Fibroblast of gingiva (primary cell): ENCODE data around the gene ISLR.

Source experiments
- DNase-seq: peaks from one replicate; pipeline ENCODE4 v3.0.0-alpha.2; 2011; ENCODE audit warnings: low read depth

Gene ISLR

DNA sequence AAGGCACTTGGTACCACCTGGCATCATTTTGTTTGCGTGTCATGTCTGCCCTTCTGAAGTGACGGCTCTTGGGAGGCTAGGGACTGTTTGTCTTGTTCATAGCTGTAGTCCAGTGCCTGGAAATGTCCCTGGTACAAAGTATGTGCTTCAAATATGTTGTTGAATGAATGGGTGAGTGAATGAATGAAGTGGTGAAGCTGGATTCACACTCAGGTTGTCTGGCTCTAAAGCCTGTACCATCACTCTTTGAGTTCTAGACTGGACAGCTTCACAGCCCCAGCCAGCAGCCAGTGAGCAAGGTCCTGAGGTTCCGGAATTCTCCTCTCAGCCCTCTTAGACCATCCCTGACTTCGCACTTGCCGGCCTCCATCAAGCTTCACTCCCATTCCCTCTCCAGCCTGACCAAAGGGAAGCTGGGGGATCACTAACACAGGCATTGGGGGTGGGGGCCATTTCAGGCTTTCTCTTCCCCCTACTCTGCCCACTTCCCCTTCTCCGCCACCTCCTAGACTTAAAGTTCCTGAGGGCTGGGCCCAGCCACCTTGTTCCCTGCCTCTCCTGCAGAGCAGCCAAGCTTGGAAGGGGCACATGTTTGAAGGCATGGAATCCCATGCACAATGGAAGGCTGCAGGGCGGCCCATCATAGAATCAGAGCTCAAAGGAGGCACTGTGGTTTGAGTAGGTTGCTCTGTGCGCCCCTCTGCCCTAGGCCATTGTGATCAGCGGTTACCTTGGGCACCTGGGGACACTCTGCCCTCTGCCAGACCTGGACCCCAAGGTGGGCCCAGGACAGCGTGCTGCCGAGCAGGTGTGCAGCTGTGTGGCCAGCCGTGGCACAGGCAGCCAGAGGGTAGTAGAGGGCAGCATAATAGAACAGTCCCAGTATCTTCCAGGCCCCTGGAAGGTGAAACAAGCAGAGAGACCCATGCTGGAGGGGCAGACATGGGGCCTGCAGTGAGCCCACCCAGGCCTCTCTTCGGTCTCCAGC lies 21.4 kb downstream of the ISLR start:
- DNase-seq, result no peak

DNA sequence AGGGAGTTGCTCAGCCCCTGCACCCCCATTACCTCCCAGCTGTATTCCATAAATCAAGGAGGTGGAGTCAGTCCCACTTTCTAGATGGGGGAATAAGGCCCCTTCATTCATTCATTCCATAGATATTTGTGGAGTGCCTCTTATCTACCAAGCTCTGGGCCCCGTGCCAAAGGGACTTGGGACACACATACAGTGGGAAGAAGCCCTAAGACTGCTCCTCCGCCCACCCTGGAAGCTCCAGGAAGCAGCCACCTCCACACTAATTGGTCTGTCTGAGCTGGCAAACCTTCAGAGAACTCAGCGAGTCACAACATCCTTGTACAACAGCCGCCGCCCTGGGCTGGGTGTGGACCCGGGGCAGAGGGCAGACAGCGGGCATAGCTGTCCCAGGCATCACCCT lies 22.7 kb downstream of the ISLR start:
- no peak for DNase-seq

DNA sequence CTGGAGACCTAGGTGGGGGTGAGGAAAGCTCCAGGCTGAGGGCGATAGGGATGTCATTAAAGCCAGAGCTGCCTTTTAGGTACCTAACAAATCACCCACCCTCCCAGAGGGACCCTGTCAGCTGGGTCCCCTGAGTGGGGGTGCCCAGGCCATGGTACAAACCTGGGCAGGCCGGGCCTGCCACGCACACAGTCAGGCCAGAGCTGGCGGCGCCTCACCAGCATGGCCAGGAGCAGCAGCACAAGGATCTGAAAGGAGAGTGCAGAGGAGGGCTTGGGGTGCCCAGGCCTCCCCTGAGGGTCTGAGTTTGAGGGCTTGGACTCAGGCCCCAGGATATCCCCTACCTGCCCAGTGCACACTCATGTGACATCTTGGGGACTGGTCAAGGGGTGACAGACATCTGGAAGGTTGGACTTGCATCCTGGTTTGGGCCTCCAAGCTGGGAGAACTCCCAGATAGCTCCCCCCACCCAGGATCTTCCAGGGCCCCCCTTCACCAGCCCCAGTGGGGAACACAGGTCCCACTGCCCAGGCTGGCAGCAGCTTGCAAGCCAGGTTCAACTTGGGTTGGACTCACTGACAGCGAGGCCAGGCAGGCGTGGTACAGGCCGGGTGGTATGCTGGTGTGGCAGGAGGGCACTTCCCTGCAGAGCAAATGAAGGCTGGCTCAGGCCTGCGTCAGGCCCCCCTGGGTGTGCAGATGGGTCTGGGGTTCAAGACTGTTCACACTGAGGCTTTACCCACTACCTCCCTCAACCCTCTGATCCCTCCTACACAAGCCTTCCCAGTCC lies 23.9 kb downstream of the ISLR start:
- no peak for DNase-seq

DNA sequence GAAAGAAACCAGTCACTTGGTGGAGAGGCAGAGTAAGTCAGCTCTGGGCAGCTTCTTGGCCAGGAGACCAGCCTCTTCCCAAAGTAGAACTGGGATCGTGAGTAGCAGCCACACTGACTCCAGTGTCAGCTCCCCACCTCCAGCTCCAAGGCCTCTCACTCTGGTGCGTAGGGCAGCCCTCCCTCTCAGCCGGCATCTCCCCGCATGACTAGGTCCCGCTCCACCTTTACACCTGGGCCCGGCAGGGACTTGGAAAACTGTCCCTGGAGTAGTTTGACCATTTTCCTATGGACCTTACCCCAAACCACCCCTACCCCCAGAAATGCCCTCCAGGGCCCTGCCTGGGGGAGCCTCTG lies 25.8 kb downstream of the ISLR start:
- DNase-seq, result no peak

DNA sequence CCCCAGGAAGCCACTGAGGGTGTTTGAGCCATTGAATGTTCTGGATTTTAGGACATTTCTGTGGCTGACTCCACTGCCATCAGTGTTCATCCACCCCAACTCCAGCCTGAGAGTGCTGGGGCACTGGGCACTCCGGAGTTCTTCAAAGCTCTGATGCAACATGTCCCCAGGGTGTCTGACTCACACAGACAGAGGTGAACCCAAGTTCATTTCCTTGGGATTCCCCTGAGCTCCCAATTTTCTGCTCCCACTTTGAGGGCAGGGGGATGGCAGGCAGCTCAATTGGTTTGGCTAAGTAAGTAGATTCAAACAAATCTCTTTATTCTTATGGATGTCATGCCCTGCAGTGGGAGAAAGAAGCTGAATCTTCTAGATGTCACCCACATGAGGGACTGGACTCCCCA lies 26.9 kb downstream of the ISLR start:
- DNase-seq, result peak; percentile 71

DNA sequence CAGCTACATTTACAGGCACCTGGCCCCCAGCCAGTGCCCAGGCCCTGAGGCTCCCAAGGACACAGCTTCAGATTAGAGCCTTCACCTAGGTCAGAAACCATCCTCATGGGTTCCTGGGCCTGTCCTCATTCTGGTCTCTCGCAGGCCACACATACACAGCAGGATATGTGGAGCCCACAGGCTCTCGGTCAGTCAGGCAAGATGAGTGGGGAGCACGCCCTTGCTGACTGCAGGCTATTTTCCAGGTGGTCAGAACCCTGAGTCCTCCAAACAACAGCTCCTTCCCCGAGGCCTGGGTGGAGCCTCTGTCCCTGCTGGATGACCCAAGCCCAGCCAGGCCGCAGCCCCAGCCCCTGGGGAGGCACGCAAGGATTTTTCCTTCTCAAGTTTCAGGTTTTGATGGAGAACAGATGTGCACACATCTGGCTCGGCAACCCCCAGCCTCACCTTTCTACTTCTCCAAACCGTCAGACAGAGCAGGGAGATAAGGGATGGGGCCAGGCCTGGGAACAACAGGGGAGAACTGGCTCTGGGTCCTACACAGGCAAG lies 27.4 kb downstream of the ISLR start:
- DNase-seq, result peak; percentile 52

DNA sequence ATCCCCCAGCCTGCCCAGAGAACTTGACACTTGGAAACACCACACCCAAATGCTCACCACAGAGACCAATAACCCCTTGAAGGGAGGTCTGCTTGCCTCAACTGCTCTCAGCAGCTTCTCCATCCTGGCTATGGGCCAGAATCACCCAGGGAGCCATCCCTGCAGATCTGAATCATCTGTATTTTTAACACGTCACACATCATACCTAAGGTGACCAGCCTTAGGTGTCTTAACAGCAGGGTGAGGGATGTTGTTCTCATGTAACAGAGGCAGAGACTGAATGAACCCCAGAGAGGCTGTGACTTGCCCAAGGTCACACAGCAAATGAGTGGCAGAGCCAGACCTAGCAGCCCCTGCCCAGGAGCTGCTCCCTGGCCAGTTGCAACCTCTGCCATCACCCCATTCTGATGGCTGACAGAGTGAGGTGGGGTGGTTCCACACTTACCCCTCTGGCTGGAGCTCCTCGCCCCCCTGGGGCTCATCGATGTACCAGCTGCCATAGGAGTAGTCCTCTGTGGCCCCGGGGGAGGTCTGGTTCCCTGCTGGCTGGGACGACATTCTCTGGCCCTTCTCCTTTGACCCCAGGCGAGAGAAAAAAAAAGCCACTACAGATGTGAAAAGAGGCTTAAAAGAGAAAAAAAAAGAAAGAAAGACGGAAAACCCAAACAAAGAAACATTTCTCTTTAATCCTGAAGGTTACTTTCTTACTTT lies 28.4 kb downstream of the ISLR start:
- no peak for DNase-seq

DNA sequence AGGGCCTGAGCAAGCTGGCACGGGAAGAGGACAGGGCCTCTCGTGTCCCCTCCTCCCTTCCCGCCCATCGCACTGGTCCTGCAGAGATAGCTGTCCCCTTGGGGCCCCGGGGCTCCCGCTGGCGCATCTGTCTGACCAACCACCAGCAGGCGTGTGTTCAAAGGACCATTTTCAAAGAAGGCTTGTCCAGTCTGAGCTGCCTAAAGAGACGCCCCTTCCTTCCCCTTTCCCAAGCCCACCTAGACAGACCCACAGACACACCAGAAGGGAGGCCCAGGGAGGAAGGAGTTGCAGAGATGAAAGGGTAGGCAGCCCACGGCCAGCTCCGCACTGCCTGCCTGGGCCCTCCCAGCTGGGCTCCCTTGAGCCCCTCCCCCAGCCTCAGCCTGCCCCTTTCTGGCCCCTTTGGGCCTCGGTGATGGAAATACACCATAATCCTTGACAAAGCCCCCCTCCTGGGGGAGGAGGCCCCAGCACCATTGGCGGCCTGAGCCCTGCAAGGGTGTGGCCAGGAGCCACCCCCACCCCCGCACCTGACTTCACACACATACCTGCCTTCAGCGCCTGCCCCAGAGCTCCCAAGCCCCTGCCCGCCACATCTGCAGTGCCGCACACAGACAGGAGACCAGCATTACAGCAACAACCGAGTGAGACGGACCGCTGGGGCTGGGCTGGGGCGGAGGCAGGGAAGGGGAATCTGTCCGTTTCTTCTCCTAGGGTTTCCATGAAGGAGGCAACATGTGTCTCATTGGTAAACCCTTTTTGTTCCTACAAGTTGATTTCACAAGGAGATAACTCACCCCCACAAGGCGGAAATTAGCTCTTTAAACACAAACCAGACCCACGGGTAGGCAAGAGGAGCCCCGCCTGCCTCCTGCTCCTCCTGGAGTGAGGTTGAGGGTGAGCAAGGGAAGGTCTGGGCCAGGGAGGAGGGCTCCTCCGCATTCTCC lies 29.2 kb downstream of the ISLR start, which contains the start of gene STRA6:
Gene STRA6 (minus strand): TSS at position 336 of the 950 bp plus-strand sequence. CDS start 520 bp downstream, outside the sequence.
- no peak for DNase-seq

DNA sequence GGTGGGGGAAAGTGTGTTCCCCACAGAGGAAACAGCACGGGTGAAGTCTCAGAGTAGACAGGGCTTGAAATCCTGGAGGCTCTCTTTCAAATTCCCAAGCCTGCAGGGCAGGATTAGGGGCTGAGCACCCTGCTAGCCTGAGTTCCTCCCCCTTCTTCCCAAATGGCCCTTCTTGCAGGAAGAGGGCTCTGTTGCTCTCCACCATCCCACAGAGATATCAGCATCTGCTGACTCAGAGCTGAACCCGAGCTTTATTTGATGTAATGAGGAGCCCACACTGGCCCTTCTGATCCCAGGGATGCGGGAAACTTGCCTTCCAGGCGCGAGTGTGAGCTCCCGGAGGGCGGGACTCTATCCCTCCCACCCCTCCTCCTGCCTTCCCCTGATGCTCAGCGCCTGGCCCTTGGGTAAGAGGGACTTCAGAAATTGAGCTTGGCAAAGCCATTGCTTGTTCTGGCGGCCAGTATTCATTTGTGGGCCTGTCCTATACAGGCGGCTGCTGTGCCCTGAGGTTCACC lies 30.5 kb downstream of the ISLR start:
- peak; percentile 42 for DNase-seq

DNA sequence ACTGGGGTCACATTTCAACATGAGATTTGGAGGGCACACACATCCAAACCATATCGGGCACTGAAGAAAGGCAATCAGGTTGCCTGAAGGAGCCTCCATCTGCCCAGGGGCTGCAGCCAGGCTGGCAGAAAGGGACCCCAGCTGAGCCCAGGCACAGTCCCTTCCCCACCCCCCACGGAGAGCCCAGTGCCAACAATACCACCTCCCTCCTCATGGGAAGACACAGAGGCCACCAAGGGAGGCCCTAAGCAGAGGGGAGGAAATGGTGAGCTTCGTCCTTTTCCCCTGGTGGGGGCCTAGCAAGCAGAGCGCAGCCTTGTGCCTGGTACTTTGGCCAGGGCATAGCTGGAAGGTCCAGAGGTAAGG lies 32.1 kb downstream of the ISLR start:
- DNase-seq, result no peak

DNA sequence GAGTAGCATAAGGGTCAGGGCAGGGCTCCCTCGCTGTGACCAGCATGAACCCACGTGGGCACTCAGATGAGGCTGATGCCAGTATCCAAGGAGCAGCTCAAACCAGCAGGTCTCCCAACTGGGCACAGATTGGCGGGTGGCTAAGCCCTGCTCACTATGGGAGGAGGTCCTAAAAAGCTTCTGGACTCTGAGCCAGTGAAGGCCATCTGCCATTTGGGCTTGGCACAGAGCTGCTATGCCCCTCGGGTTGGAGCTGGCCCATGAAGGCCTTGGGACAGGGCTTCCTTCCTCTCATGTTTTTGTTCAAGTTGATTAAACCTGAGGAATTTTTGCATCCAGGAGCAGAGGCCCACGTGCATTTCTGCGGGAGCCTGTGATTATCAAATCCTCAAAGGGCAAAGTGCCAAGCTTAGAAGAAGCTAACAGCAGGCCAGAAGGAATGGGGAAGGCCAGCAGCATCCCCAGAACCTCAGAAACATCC lies 33.3 kb downstream of the ISLR start:
- no peak for DNase-seq

DNA sequence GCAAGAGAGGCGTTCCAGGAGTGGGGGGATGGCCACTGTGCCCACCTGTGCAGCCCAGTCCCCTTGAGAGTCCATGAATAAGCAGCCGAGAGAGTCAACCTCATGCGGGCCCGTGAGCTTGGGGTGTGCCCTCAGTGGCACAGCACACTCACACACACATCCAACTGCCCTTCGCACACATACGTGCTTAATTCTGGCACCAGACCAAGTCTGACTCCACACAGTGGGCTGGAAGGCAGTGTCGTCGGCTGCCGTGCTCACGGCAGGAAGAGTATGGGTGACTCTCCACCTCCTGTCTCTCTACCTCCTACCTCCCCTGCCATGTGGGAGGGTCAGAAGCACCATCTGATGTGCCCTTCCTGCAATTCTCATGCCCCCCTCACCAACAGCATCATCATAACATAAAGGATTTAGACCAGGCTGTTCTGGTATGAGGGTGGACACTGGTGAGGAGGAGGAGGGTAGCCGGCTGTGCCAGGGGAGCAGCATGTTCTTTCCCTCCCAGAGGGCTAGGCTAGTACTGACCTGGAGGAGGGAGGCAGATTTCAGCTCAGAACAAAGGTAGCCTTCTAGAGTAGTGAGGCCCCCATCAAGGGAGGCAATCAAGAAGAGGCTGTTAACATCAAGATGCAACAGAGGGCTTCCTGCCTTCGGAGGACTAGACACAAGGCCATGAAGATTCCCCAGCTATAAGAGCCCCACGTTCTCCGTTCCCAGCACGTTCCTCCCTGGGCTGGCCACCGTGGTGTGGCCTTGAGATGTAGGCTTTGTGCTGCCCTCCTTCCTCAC lies 34.3 kb downstream of the ISLR start:
- no peak for DNase-seq

DNA sequence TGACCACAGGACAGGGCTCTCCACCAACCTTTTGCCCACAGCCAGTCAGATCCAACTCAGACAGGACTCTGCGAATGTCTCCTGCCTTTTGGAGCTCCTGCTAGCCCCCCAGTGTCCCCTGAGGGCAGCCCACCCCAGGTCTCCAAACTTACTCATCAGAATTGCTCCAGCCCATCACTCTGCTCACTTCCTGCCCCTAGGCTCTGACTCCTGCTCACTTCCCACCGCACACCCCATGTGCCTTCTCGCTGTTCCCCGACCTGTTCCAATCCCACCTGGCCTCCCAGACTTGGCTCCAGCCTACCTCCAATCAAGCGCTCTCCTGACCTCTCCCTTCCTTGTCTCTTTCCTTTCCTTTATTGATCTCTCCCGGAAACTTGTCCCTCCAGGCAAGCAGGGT lies 35.0 kb downstream of the ISLR start:
- DNase-seq, result no peak

DNA sequence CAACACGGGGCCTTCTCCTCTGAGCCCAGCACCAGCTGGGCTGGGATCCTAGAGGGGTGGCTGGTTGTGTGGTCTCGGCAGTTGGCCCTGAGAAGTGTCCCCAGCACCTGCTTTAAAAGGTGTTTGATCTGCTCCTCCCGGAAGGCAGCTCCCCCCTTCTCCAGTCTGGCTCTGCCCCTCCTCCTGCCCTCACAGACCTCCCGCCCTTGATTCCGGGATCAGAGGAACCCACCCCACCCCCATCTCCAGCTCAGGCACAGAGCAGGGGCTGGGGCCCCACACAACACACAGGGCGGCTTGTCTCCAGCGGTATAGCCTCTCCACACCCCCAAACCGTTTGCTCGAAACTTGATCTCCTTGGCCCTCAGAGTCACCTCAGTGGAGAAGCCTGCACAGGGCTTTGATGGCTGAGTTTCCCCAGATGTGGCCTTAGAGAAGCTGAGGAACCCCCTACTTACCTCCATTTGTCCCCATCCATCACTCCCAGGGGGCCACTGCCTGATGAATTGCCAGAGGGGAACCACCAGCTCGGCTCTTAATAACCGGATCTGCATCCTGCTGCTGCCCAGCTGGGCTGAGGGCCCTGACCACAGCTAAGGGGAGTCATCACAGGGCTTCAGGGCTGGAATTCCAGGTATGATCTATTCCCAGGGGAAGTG lies 35.5 kb downstream of the ISLR start:
- DNase-seq, result no peak

DNA sequence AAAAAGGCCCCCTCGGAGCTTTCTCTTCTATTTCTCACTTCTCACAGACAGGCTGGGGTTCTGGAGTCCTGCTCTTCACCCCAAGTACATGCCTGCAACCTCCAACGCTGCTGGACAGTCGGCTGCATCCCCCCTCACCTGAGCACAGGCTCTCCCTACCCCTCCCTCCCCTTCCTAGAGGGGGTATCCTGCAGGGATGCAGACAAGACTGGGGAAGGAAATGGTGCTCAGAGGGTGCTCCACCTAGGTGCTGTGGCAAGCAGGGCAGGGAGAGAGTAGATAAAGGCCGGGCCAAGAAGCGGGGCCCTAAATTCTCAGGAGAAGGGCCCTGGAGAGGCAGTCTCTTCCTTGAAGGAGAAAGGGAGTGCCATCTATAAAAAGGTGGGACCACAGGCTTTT lies 36.0 kb downstream of the ISLR start:
- no peak for DNase-seq

DNA sequence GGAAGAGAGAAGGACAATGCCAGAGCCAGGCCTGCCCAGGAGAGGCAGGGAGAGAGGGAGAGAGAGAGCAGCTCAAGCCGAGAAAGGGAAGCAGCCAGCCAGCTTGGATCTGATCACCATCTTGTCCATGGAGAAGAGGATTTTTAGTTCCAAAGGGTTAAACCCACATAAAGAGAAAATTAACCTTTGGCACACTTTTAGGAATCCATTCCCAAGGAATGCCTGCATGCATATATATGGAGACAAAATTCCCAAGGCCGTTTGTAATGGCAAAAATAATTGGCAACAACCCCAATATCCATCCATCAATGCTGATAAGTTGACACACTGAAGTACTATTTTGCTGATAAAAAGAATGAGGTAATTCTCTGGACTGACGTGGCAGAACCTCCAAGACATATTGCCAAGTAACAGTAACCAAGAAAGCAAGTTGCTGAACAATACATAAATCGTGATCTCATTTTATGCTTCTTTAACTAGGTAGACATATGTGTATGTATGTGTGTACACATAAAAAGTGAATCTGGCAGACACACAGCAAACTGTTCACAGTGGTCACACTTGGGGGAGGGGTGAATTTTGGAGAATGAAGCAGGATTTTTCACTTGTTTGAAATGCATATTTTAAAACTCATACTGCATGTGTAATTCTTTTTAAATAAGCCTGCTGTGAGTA lies 36.6 kb downstream of the ISLR start:
- no peak for DNase-seq

DNA sequence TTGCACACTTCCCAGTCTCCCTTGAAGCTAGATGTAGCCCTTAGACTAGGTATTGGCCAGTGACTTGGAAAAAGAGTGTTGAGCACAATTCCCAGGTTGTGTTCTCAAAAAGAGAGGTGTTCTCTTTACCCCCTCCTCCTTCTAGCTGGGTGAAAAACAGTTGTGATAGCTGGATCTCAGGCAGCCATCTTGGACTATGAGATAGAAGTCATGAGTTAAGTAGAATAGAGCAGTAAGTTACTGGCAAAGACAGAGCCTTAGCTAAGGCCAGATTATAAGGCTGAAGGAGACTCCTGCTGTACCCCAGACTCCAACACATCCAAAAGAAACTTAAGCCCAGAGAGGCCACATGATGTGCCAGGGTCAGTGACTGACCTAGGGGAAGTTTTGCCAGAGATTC lies 37.2 kb downstream of the ISLR start:
- DNase-seq, result no peak

DNA sequence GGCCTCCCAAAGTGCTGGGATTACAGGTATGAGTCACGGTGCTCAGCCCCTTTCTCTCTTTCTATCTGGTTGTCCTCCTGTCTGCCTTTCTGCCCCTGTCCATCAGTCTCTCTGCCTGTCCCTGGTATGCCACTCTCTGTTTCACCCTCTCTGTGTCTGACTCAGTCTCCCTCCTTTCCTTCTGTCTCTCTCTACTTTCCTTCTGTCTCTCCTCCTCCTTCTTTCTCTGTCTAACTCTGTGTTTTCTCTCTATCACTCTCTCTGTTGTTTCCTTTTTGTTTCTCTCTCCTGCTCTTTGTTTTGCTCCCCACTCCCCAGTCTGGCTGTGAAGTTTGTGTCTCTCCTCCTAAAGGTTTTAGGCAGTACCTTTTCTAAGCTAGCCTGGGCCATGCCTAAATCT lies 38.1 kb downstream of the ISLR start:
- DNase-seq, result no peak

DNA sequence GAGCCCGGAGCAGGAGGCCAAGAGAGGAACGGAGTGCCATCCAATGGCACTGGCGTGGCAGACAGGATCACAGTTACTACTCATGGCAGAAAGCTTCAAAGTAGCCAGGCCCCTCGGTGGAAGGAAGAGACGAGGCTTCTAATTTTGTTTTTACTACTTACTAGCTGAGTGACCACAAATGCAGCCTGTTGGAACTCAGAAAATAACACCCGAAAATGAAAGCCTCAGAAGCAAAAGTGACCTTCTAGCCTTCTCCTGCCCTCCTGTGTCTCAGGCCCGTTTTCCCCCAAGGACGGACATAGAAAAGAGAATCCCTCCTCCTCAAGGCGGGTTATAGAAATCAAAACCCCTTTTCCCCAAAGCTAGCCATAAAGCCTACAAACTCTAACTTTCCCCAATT lies 39.0 kb downstream of the ISLR start:
- DNase-seq, result no peak
